Measurements from ENCODE around the gene CAPN5. TPM values are rescaled to one million over a fixed set of nuclear protein-coding genes. Genes with fewer than 3 reads are reported as not detected.

CAPN5 gene
- total and polyA plus RNA-seq, 2 experiments from 2014 or later: 25.2 to 28.8 TPM

DNA sequence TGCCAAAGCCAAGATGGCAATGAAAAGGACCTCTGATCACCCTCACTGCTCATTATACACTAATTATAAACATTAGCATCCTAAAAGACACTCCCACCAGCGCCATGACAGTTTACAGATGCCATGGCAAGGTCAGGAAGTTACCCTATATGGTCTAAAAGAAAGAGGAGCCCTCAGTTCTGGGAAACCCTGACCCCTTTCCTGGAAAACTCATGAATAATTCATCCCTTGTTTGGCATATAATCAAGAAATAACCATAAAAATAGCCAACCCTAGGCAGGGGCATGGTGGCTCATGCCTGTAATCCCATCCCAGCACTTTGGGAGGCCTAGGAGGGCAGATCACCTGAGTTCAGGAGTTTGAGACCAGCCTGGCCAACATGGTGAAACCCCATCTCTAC, 12.7 kb upstream of the CAPN5 start:
- H3K27me3 ChIP-seq: no peaks in the 10 kb centered on the region
- no peak for TF ChIP-seq EZH2 (IDR thresholded peaks at IDR 0.05; ENCODE audit: borderline replicate concordance)
- TF ChIP-seq, protein P1, sequence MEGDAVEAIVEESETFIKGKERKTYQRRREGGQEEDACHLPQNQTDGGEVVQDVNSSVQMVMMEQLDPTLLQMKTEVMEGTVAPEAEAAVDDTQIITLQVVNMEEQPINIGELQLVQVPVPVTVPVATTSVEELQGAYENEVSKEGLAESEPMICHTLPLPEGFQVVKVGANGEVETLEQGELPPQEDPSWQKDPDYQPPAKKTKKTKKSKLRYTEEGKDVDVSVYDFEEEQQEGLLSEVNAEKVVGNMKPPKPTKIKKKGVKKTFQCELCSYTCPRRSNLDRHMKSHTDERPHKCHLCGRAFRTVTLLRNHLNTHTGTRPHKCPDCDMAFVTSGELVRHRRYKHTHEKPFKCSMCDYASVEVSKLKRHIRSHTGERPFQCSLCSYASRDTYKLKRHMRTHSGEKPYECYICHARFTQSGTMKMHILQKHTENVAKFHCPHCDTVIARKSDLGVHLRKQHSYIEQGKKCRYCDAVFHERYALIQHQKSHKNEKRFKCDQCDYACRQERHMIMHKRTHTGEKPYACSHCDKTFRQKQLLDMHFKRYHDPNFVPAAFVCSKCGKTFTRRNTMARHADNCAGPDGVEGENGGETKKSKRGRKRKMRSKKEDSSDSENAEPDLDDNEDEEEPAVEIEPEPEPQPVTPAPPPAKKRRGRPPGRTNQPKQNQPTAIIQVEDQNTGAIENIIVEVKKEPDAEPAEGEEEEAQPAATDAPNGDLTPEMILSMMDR (IDR thresholded peaks at IDR 0.05; ENCODE audit: poor library complexity): no peak
- TF ChIP-seq EZH2phosphoT487 (IDR thresholded peaks at IDR 0.05; ENCODE audit: low read depth, severe bottlenecking, unreplicated experiment): no peak
- H3K27ac ChIP-seq: no peak overlapping the region
- no peaks in the 10 kb centered on the region for H4K20me1 ChIP-seq (ENCODE audit: insufficient read depth, poor library complexity, severe bottlenecking)
- H3K4me2 ChIP-seq: no peak overlapping the region
- no peaks in the 10 kb centered on the region for H3K9me2 ChIP-seq (replicated peaks; ENCODE audit: insufficient read depth)
- H2AFZ ChIP-seq: no peak overlapping the region
- no peak for DNase-seq (ENCODE audit: low spot score)
- H3K79me2 ChIP-seq: no peaks in the 10 kb centered on the region
- no peaks in the 10 kb centered on the region for H3K4me1 ChIP-seq (ENCODE audit: insufficient read depth)
- no peaks in the 10 kb centered on the region for H3K36me3 ChIP-seq (replicated peaks; ENCODE audit: insufficient read depth, low read depth)
- WGBS (ENCODE audit: low lambda C conversion rate, missing lambda C conversion rate): 70% methylated on average over 1 of the region's 1 CpG
- no peak overlapping the region for H3K4me3 ChIP-seq
- H3K9me3 ChIP-seq (ENCODE audit: low read depth): no peaks in the 10 kb centered on the region

DNA sequence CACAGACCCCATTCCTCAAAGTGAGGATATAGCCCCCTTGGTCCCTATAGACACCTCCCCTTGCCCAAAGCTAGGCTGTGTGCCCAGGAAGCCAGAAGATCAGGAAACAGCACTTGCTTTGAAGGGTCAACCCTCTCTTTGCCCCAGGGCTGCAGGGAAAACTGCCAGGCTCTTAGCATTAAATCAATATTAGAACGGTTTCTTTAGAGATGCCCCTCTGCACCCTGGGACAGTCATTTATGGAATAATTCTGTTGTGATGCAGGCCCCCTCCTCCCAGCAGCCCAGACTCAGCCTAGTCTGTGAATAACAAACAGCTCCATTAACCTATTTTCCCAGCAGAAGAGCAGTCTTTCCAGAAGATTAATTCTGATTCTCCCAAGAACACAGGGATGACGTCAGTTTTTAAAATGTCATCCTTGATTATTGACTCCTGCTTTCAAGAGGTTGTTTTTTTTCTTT, 11.6 kb upstream of the CAPN5 start:
- Histone ChIP-seq H3K4me1 (ENCODE audit: insufficient read depth) (no peaks in the 10 kb centered on the region), H3K9me2 (replicated peaks; ENCODE audit: insufficient read depth) (no peaks in the 10 kb centered on the region), H3K36me3 (replicated peaks; ENCODE audit: insufficient read depth, low read depth) (no peaks in the 10 kb centered on the region), H3K4me3 (no peak overlapping the region), H4K20me1 (ENCODE audit: insufficient read depth, poor library complexity, severe bottlenecking) (no peaks in the 10 kb centered on the region), H3K27me3 (no peaks in the 10 kb centered on the region), H3K79me2 (no peaks in the 10 kb centered on the region), H3K9me3 (ENCODE audit: low read depth) (no peaks in the 10 kb centered on the region), H2AFZ (no peak overlapping the region), H3K4me2 (no peak overlapping the region), H3K27ac (no peak overlapping the region)
- TF ChIP-seq, protein P1 (IDR thresholded peaks at IDR 0.05; ENCODE audit: poor library complexity): no peak
- TF ChIP-seq EZH2 (IDR thresholded peaks at IDR 0.05; ENCODE audit: borderline replicate concordance) (no peak), EZH2phosphoT487 (IDR thresholded peaks at IDR 0.05; ENCODE audit: low read depth, severe bottlenecking, unreplicated experiment) (no peak)
- WGBS (ENCODE audit: low lambda C conversion rate, missing lambda C conversion rate): 85% methylated on average over 2 of the region's 2 CpGs
- no peak for DNase-seq (ENCODE audit: low spot score)

DNA sequence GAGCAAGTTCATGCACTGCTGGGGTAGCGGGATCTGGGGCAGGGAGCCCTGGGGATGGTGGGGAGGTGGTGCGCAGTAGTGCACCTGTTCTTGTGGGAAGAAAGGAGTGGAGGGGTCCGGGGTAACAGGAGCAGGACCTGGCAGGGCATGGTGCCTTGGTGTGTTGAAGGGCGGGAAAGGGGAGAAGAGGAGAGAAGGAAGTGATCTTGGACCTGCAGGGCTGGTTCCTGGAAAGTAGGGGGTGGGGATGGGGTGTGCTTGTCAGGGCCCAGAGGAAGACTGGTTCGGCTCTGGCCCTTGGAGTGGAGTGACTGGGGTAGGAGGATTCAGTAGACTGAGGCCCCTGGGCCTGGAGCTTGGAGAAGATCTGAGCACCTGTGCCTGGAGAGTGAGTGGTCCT, 10.9 kb upstream of the CAPN5 start:
- H3K4me2 ChIP-seq: no peak overlapping the region
- no peaks in the 10 kb centered on the region for H3K9me2 ChIP-seq (replicated peaks; ENCODE audit: insufficient read depth)
- H3K36me3 ChIP-seq (replicated peaks; ENCODE audit: insufficient read depth, low read depth): no peaks in the 10 kb centered on the region
- no peak overlapping the region for H2AFZ ChIP-seq
- H3K4me1 ChIP-seq (ENCODE audit: insufficient read depth): no peaks in the 10 kb centered on the region
- no peaks in the 10 kb centered on the region for H3K27me3 ChIP-seq
- no peak overlapping the region for H3K27ac ChIP-seq
- no peak for DNase-seq (ENCODE audit: low spot score)
- no peaks in the 10 kb centered on the region for H3K79me2 ChIP-seq
- H3K9me3 ChIP-seq (ENCODE audit: low read depth): no peaks in the 10 kb centered on the region
- TF ChIP-seq, protein P1 (IDR thresholded peaks at IDR 0.05; ENCODE audit: poor library complexity): no peak
- TF ChIP-seq EZH2 (IDR thresholded peaks at IDR 0.05; ENCODE audit: borderline replicate concordance) (no peak), EZH2phosphoT487 (IDR thresholded peaks at IDR 0.05; ENCODE audit: low read depth, severe bottlenecking, unreplicated experiment) (no peak)
- no peak overlapping the region for H3K4me3 ChIP-seq
- WGBS (ENCODE audit: low lambda C conversion rate, missing lambda C conversion rate): 98% methylated on average over 5 of the region's 5 CpGs
- H4K20me1 ChIP-seq (ENCODE audit: insufficient read depth, poor library complexity, severe bottlenecking): no peaks in the 10 kb centered on the region
